A673 (cell line): ENCODE measurements around the gene RAB3IL1. TPM values are rescaled to one million over a fixed set of nuclear protein-coding genes. Genes with fewer than 3 reads are reported as not detected.
A peak's percentile ranks its signal among the peaks of the same experiment; 100 is the strongest.

Experiments used
- BruUV-seq: library from RNA; stranded (reverse); fragments of 400-500 nt; replicated peaks from 2 replicates; lab custom pipeline; 2021; lab: Mats Ljungman, UMichigan
- CTCF ChIA-PET: fragments of 300-600 bp; sonication (Branson Sonifier 250); formaldehyde crosslinking; loops from one replicate; lab custom pipeline; 2022; ENCODE audit warnings: antibody characterized with exemption; lab: Charles Lee
- POLR2A ChIA-PET: fragments of 300-600 bp; sonication (Branson Sonifier 250); formaldehyde crosslinking; loops from one replicate; lab custom pipeline; 2022; ENCODE audit warnings: antibody characterized with exemption; ENCODE audit not compliant: low non-redundant PET; lab: Charles Lee
- DNase-seq: peaks from one replicate; pipeline ENCODE4 v3.0.0-alpha.2; 2015; ENCODE audit warnings: low spot score
- H3K27ac ChIP-seq: fragments of 200-600 bp; sonication (generic); 2 replicates; pipeline ENCODE4 v1.5.1; 2016; ENCODE audit warnings: mixed run types, low read depth, mild to moderate bottlenecking, mixed read lengths, antibody characterized with exemption, low read length; ENCODE audit not compliant: poor library complexity, severe bottlenecking
- H3K27me3 ChIP-seq: fragments of 200-600 bp; sonication (generic); replicated peaks from 2 replicates; pipeline ENCODE4 v1.6.1; 2017; ENCODE audit warnings: mixed run types, low read depth, mild to moderate bottlenecking, mixed read lengths, antibody characterized with exemption, low read length; ENCODE audit not compliant: insufficient read depth, poor library complexity
- H3K36me3 ChIP-seq: fragments of 200-600 bp; sonication (generic); 2 replicates; pipeline ENCODE4 v1.6.1; 2016; ENCODE audit warnings: mixed run types, mild to moderate bottlenecking, mixed read lengths, antibody characterized with exemption, low read length; ENCODE audit not compliant: insufficient read depth, poor library complexity, severe bottlenecking
- H3K4me1 ChIP-seq: fragments of 200-600 bp; sonication (generic); 2 replicates; pipeline ENCODE4 v1.6.1; 2017; ENCODE audit warnings: mixed run types, mild to moderate bottlenecking, mixed read lengths, antibody characterized with exemption, low read length; ENCODE audit not compliant: insufficient read depth, poor library complexity, severe bottlenecking
- H3K4me3 ChIP-seq: fragments of 200-600 bp; sonication (generic); 2 replicates; pipeline ENCODE4 v1.5.1; 2016; ENCODE audit warnings: low read depth, mixed run types, mild to moderate bottlenecking, mixed read lengths, low read length; ENCODE audit not compliant: poor library complexity, severe bottlenecking
- H3K9me3 ChIP-seq: fragments of 200-600 bp; sonication (generic); 2 replicates; pipeline ENCODE4 v1.6.1; 2016; ENCODE audit warnings: mixed run types, low read depth, mild to moderate bottlenecking, mixed read lengths, antibody characterized with exemption, low read length; ENCODE audit not compliant: poor library complexity, severe bottlenecking
- EZH2 ChIP-seq: fragments of 200-600 bp; sonication (generic); IDR thresholded peaks from 2 replicates; pipeline ENCODE4 v1.6.1; 2017; ENCODE audit warnings: borderline replicate concordance, low read depth, mild to moderate bottlenecking, mixed read lengths, antibody characterized with exemption, low read length; ENCODE audit not compliant: poor library complexity, severe bottlenecking
- intact Hi-C: fragments of 100-400 bp; cut with micrococcal nuclease; formaldehyde crosslinking; loops from one replicate; pipeline ENCODE4 v1.10.0; 2022; ENCODE audit not compliant: unreplicated experiment
- total RNA-seq: library from RNA; stranded (reverse); gene quantifications from 2 replicates; pipeline ENCODE4 v1.2.3, GENCODE V29; 2021
- TF ChIP-seq, protein P1 (sequence below): fragments of 300-800, 200-600 bp; sonication (generic); conservative IDR thresholded peaks from 2 replicates; pipeline ENCODE4 v1.5.1; 2017; ENCODE audit warnings: low read depth, mild to moderate bottlenecking, antibody characterized with exemption, low read length, moderate library complexity, mixed read lengths

RAB3IL1 gene
- total RNA-seq, 1 experiment from 2014 or later, result 21.9 TPM

GRCh38 chr11:61895718-61896059 lies 21.7 kb downstream of the RAB3IL1 start:
- Histone ChIP-seq H3K9me3 (no peaks in the 10 kb centered on the region), H3K27me3 (no peaks in the 10 kb centered on the region), H3K4me3 (no peak overlapping the region), H3K36me3 (no peaks in the 10 kb centered on the region), H3K27ac (peak overlapping the region; percentile 8), H3K4me1 (peaks cover 9% of the 10 kb centered on the region)
- TF ChIP-seq EZH2, result no peak
- BruUV-seq, result no TSS peak
- no peak for DNase-seq
- CTCF ChIA-PET, result interaction anchor here (0.7 to 6.0 kb wide), 3 partner anchors 25 to 186 kb away, joined by 3 to 157 read pairs (median 82); partner anchors contain the start of gene BEST1
- POLR2A ChIA-PET, result no interaction called here
- intact Hi-C loops, result loop anchor here (5.0 kb wide), 1 partner anchor 98 kb away; no protein-coding TSS in a partner anchor

DNA sequence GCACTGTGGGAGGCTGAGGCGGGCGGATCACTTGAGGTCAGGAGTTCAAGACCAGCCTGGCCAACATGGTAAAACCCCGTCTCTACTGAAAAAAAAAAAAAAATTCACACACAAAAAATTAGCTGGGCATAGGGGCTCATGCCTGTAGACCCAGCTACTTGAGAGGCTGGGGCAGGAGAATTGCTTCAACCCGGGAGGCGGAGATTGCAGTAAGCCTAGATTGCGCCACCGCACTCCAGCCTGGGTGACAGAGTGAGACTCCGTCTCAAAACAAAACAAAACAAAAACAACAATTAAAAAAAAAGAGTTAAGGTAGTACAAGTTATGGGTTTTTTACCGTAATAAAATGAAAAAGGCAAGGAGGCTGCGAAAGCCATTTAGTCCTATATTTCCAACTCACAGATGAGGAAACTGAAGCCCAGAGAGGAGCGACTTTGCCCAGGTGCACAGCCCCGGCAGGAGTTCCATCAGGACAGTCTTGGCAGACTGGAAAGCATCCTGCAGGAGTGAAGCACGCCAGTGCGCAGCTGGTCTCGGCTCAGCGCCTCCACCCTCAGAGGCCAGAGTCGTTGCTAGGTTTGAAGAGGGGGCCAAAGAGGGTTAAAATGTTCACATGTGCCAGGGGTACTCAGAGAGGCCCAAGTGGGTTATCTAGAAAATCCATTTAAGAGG lies 22.2 kb downstream of the RAB3IL1 start:
- POLR2A ChIA-PET, result no interaction called here
- CTCF ChIA-PET, result interaction anchor here (0.7 to 6.0 kb wide), 3 partner anchors 25 to 187 kb away, joined by 3 to 157 read pairs (median 82); partner anchors contain the start of gene BEST1
- no TSS peak for BruUV-seq
- intact Hi-C loops, result loop anchor here (5.0 kb wide), 1 partner anchor 98 kb away; no protein-coding TSS in a partner anchor
- Histone ChIP-seq H3K4me1 (peaks cover 12% of the 10 kb centered on the region), H3K27me3 (no peaks in the 10 kb centered on the region), H3K4me3 (no peak overlapping the region), H3K9me3 (no peaks in the 10 kb centered on the region), H3K27ac (no peak overlapping the region), H3K36me3 (no peaks in the 10 kb centered on the region)
- TF ChIP-seq, protein P1, sequence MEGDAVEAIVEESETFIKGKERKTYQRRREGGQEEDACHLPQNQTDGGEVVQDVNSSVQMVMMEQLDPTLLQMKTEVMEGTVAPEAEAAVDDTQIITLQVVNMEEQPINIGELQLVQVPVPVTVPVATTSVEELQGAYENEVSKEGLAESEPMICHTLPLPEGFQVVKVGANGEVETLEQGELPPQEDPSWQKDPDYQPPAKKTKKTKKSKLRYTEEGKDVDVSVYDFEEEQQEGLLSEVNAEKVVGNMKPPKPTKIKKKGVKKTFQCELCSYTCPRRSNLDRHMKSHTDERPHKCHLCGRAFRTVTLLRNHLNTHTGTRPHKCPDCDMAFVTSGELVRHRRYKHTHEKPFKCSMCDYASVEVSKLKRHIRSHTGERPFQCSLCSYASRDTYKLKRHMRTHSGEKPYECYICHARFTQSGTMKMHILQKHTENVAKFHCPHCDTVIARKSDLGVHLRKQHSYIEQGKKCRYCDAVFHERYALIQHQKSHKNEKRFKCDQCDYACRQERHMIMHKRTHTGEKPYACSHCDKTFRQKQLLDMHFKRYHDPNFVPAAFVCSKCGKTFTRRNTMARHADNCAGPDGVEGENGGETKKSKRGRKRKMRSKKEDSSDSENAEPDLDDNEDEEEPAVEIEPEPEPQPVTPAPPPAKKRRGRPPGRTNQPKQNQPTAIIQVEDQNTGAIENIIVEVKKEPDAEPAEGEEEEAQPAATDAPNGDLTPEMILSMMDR, result no peak
- no peak for TF ChIP-seq EZH2
- no peak for DNase-seq

GRCh38 chr11:61893981-61894380 lies 23.4 kb downstream of the RAB3IL1 start:
- no peak overlapping the region for H3K4me3 ChIP-seq
- peak; percentile 46 for DNase-seq
- no peaks in the 10 kb centered on the region for H3K9me3 ChIP-seq
- no peaks in the 10 kb centered on the region for H3K36me3 ChIP-seq
- H3K4me1 ChIP-seq, result peaks cover 12% of the 10 kb centered on the region
- POLR2A ChIA-PET, result no interaction called here
- BruUV-seq, result no TSS peak
- intact Hi-C loops, result no loop called here
- TF ChIP-seq, protein P1, result no peak
- TF ChIP-seq EZH2, result no peak
- no peak overlapping the region for H3K27ac ChIP-seq
- H3K27me3 ChIP-seq, result no peaks in the 10 kb centered on the region
- CTCF ChIA-PET, result no interaction called here
